GM12878 (cell line): ENCODE results near the gene ANGPTL4. TPM values are rescaled to one million over a fixed set of nuclear protein-coding genes. Genes with fewer than 3 reads are reported as not detected.

ENCODE experiments used
- ATAC-seq: fragments of 200-7000 bp; cut with Tn5 transposase; 3 replicates; pipeline ENCODE4 v1.9.1; 2020; ENCODE audit warnings: mild to moderate bottlenecking, moderate library complexity
- BruUV-seq: library from RNA; stranded (reverse); fragments of 400-500 nt; replicated peaks from 2 replicates; lab custom pipeline; 2021; lab: Mats Ljungman, UMichigan
- CTCF ChIA-PET: fragments of 300-600 bp; sonication (Branson Sonifier 250); formaldehyde crosslinking; extraction: SDS; loops from one replicate; lab custom pipeline; 2021; ENCODE audit warnings: inconsistent platforms; lab: Yijun Ruan, JAX
- POLR2A ChIA-PET: fragments of 350-600 bp; formaldehyde crosslinking; extraction: SDS; loops from one replicate; lab custom pipeline; 2021; ENCODE audit warnings: inconsistent platforms; lab: Charles Lee
- RAD21 ChIA-PET: fragments of 300-600 bp; sonication (Branson Sonifier 250); formaldehyde crosslinking; loops from one replicate; lab custom pipeline; 2023; ENCODE audit warnings: antibody characterized with exemption; ENCODE audit not compliant: unreplicated experiment; lab: Charles Lee
- SMC1A ChIA-PET: fragments of 300-600 bp; sonication (Branson Sonifier 250); formaldehyde crosslinking; loops from one replicate; lab custom pipeline; 2023; ENCODE audit not compliant: unreplicated experiment, uncharacterized antibody; lab: Charles Lee
- DNase-seq: peaks from one replicate; pipeline ENCODE4 v3.0.0-alpha.2; 2011; ENCODE audit warnings: low read depth, low spot score
- FAIRE-seq: peaks from 3 replicates; lab custom pipeline; 2011; peaks lifted over from hg19 to GRCh38; lab: Jason Lieb, UNC
- H2AFZ ChIP-seq: 2 replicates; pipeline ENCODE4 v1.6.0; 2011; ENCODE audit warnings: low read depth, low read length, control low read depth; ENCODE audit not compliant: control insufficient read depth
- H3K27ac ChIP-seq: 2 replicates; pipeline ENCODE4 v1.5.1; 2011; ENCODE audit warnings: control low read depth; ENCODE audit not compliant: control insufficient read depth, insufficient read depth
- H3K27me3 ChIP-seq, 2 experiments: replicated peaks in 1 of 2; 2 replicates each; pipeline versions ENCODE4 v1.6.0 to v1.6.1; 2011; ENCODE audit warnings: low read length in 1 of 2; ENCODE audit not compliant: control insufficient read depth in 2 of 2, insufficient read depth in 2 of 2
- H3K36me3 ChIP-seq, 2 experiments: 2 replicates each; pipeline ENCODE4 v1.5.1; 2011; ENCODE audit warnings: low read length in 1 of 2; ENCODE audit not compliant: control insufficient read depth in 2 of 2, insufficient read depth in 2 of 2
- H3K4me1 ChIP-seq: 2 replicates; pipeline ENCODE4 v1.6.1; 2011; ENCODE audit warnings: mild to moderate bottlenecking, low read length, moderate library complexity, mixed read lengths; ENCODE audit not compliant: control insufficient read depth, insufficient read depth
- H3K4me2 ChIP-seq: 2 replicates; pipeline ENCODE4 v1.6.0; 2011; ENCODE audit warnings: control low read depth; ENCODE audit not compliant: control insufficient read depth, insufficient read depth
- H3K4me3 ChIP-seq: fragments of 200-600 bp; sonication (generic); 2 replicates; pipeline ENCODE4 v1.5.1; 2016
- H3K79me2 ChIP-seq: 2 replicates; pipeline ENCODE4 v1.6.0; 2011; ENCODE audit warnings: low read length; ENCODE audit not compliant: control insufficient read depth, insufficient read depth
- H3K9ac ChIP-seq: 2 replicates; pipeline ENCODE4 v1.8.0; 2011; ENCODE audit warnings: low read length, control low read depth, mixed read lengths; ENCODE audit not compliant: control insufficient read depth, insufficient read depth
- H3K9me3 ChIP-seq: replicated peaks from 3 replicates; pipeline ENCODE4 v1.5.1; 2011; ENCODE audit warnings: mild to moderate bottlenecking, low read length; ENCODE audit not compliant: control insufficient read depth, insufficient read depth
- H4K20me1 ChIP-seq: 2 replicates; pipeline ENCODE4 v1.6.0; 2011; ENCODE audit not compliant: control insufficient read depth, insufficient read depth
- BCLAF1 ChIP-seq: fragments of 450-650 bp; IDR thresholded peaks from 2 replicates; pipeline ENCODE4 v1.6.1; 2017; ENCODE audit warnings: antibody characterized with exemption, mild to moderate bottlenecking, moderate library complexity
- CBX3 ChIP-seq: fragments of 200-600 bp; sonication (generic); IDR thresholded peaks from 2 replicates; pipeline ENCODE4 v1.6.1; 2016; ENCODE audit warnings: low read depth, borderline replicate concordance
- CHD4 ChIP-seq: fragments of 200-600 bp; sonication (generic); IDR thresholded peaks from 2 replicates; pipeline ENCODE4 v1.6.1; 2016; ENCODE audit warnings: mild to moderate bottlenecking
- CREB1 ChIP-seq: IDR thresholded peaks from 2 replicates; pipeline ENCODE4 v1.6.1; 2012; ENCODE audit warnings: low read depth, mild to moderate bottlenecking, inconsistent platforms
- ELK1 ChIP-seq: IDR thresholded peaks from 2 replicates; pipeline ENCODE4 v1.6.1; 2012; ENCODE audit warnings: low read depth, low read length, improper control_type of control experiment
- ESRRA ChIP-seq: IDR thresholded peaks from 2 replicates; pipeline ENCODE4 v1.6.1; 2012; ENCODE audit warnings: mild to moderate bottlenecking, low read length, improper control_type of control experiment
- HDGF ChIP-seq: fragments of 450-650 bp; IDR thresholded peaks from 2 replicates; pipeline ENCODE4 v1.6.1; 2016; ENCODE audit warnings: antibody characterized with exemption
- NFYB ChIP-seq: IDR thresholded peaks from 2 replicates; pipeline ENCODE4 v1.6.1; 2011; ENCODE audit warnings: low read depth, mild to moderate bottlenecking, low read length, improper control_type of control experiment, moderate library complexity; ENCODE audit not compliant: insufficient read depth
- NR2C1 ChIP-seq: fragments of 450-650 bp; IDR thresholded peaks from 2 replicates; pipeline ENCODE4 v1.6.1; 2017; ENCODE audit warnings: antibody characterized with exemption, mild to moderate bottlenecking, moderate library complexity
- RFX5 ChIP-seq: IDR thresholded peaks from 2 replicates; pipeline ENCODE4 v1.6.1; 2011; ENCODE audit warnings: low read depth, low read length, improper control_type of control experiment
- ZNF217 ChIP-seq: fragments of 450-650 bp; IDR thresholded peaks from 2 replicates; pipeline ENCODE4 v1.6.1; 2017; ENCODE audit warnings: antibody characterized with exemption, mild to moderate bottlenecking
- WGBS: methylation state at CpG from one replicate; pipeline ENCODE4 v1.1.6; 2016; ENCODE audit warnings: low lambda C conversion rate; ENCODE audit not compliant: insufficient replicate concordance, insufficient coverage; ENCODE audit errors: missing lambda C conversion rate; 5-methylcytosine and 5-hydroxymethylcytosine counted together
- in situ Hi-C: fragments of 300-500 bp; cut with MboI; formaldehyde crosslinking; loops from 9 replicates; pipeline ENCODE4 v1.14.3; 2018; ENCODE audit warnings: mixed read lengths
- intact Hi-C: fragments of 100-400 bp; cut with micrococcal nuclease; formaldehyde crosslinking; loops from one replicate; pipeline ENCODE4 v1.14.2; 2022; ENCODE audit not compliant: unreplicated experiment
- polyA plus RNA-seq, 11 experiments: library from polyadenylated mRNA; depleted of rRNA in 4 of 11; unstranded in 6 of 11; stranded (reverse) in 5 of 11; fragments of >200 nt; fragmentation: Nextera tagmentation in 4 of 11; fragmentation: Illumina TruSeq in 1 of 11; extraction: Ambion mirVana in 4 of 11; extraction: Trizol in 1 of 11; gene quantifications; 1 replicate in 1 of 11; 2 replicates in 10 of 11; pipeline versions ENCODE4 v1.2.1 to v1.2.3, GENCODE V29; 2011 to 2016; ENCODE audit warnings: inconsistent platforms in 2 of 11, missing spikeins in 2 of 11, low read depth in 1 of 11
- total RNA-seq, 4 experiments: library from RNA; depleted of rRNA in 3 of 4; stranded (reverse); fragments of >200 nt in 3 of 4; fragmentation: Illumina TruSeq in 1 of 4; extraction: Trizol in 1 of 4; gene quantifications; 2 replicates each; pipeline versions ENCODE4 v1.2.1 to v1.2.3, GENCODE V29; 2013 to 2021
- TF ChIP-seq, protein P1 (sequence below): fragments of 450-650 bp; conservative IDR thresholded peaks from 2 replicates; pipeline ENCODE4 v1.6.1; 2017; ENCODE audit warnings: mild to moderate bottlenecking, moderate library complexity
- TF ChIP-seq, protein P2 (sequence below): fragments of 450-650 bp; formaldehyde crosslinking; IDR thresholded peaks from 2 replicates; pipeline ENCODE4 v1.4.0; 2020; ENCODE audit warnings: mild to moderate bottlenecking, moderate library complexity

ANGPTL4 gene
- total and polyA plus RNA-seq, 10 of the 15 experiments (the other 5 are each of a cell fraction or from before 2014, with no cell fraction given) = 0.45 TPM; not detected in 9

- WGBS = 1% methylated on average over 20 of the region's 28 CpGs
- TF ChIP-seq ZNF217 (no peak), BCLAF1 (no peak), ESRRA (no peak), RFX5 (0 out of 2 replicates have a peak, but pooled peaks have one; percentile 25), NR2C1 (no peak), CBX3 (no peak), CREB1 (0 out of 2 replicates have a peak, but pooled peaks have one; percentile 34), ELK1 (no peak), CHD4 (no peak), HDGF (peak; percentile 65; the same call in 1 of the 2 replicates), NFYB (0 out of 2 replicates have a peak, but pooled peaks have one; percentile 33)
- TF ChIP-seq, protein P1, sequence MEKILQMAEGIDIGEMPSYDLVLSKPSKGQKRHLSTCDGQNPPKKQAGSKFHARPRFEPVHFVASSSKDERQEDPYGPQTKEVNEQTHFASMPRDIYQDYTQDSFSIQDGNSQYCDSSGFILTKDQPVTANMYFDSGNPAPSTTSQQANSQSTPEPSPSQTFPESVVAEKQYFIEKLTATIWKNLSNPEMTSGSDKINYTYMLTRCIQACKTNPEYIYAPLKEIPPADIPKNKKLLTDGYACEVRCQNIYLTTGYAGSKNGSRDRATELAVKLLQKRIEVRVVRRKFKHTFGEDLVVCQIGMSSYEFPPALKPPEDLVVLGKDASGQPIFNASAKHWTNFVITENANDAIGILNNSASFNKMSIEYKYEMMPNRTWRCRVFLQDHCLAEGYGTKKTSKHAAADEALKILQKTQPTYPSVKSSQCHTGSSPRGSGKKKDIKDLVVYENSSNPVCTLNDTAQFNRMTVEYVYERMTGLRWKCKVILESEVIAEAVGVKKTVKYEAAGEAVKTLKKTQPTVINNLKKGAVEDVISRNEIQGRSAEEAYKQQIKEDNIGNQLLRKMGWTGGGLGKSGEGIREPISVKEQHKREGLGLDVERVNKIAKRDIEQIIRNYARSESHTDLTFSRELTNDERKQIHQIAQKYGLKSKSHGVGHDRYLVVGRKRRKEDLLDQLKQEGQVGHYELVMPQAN = no peak
- TF ChIP-seq, protein P2, sequence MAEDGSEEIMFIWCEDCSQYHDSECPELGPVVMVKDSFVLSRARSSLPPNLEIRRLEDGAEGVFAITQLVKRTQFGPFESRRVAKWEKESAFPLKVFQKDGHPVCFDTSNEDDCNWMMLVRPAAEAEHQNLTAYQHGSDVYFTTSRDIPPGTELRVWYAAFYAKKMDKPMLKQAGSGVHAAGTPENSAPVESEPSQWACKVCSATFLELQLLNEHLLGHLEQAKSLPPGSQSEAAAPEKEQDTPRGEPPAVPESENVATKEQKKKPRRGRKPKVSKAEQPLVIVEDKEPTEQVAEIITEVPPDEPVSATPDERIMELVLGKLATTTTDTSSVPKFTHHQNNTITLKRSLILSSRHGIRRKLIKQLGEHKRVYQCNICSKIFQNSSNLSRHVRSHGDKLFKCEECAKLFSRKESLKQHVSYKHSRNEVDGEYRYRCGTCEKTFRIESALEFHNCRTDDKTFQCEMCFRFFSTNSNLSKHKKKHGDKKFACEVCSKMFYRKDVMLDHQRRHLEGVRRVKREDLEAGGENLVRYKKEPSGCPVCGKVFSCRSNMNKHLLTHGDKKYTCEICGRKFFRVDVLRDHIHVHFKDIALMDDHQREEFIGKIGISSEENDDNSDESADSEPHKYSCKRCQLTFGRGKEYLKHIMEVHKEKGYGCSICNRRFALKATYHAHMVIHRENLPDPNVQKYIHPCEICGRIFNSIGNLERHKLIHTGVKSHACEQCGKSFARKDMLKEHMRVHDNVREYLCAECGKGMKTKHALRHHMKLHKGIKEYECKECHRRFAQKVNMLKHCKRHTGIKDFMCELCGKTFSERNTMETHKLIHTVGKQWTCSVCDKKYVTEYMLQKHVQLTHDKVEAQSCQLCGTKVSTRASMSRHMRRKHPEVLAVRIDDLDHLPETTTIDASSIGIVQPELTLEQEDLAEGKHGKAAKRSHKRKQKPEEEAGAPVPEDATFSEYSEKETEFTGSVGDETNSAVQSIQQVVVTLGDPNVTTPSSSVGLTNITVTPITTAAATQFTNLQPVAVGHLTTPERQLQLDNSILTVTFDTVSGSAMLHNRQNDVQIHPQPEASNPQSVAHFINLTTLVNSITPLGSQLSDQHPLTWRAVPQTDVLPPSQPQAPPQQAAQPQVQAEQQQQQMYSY = no peak
These were observed 26.6 kb downstream of the ANGPTL4 start for GRCh38 chr19:8390617-8390981.

More at GRCh38 chr19:8390617-8390981, 26.6 kb downstream of the ANGPTL4 start:
- H3K9me3 ChIP-seq = no peaks in the 10 kb centered on the region; the same call in 2 of the 3 replicates
- H3K27ac ChIP-seq = peak overlapping the region; percentile 98
- H3K79me2 ChIP-seq = peaks cover 22% of the 10 kb centered on the region
- peak overlapping the region; percentile 93 for H3K4me2 ChIP-seq
- ChIA-PET SMC1A (interaction anchor here (0.8 kb wide), 1 partner anchor 23 kb away, joined by 3 read pairs; no protein-coding TSS in a partner anchor), RAD21 (interaction anchor here (0.6 to 1.6 kb wide), 5 partner anchors 23 to 181 kb away, joined by 3 to 5 read pairs (median 4); partner anchors contain the start of genes CERS4, MARCHF2 and ZNF414), POLR2A (interaction anchor here (0.5 to 3.0 kb wide), 9 partner anchors 9 to 447 kb away, joined by 3 to 11 read pairs (median 4); partner anchors contain the start of genes HNRNPM, MARCHF2, TIMM44 and ZNF414), CTCF (interaction anchor here (1.0 to 1.6 kb wide), 7 partner anchors 22 to 123 kb away, joined by 3 to 14 read pairs (median 4); partner anchors contain the start of genes MARCHF2 and ZNF414)
- peak; percentile 63 for DNase-seq
- H3K9ac ChIP-seq = peak overlapping the region; percentile 96
- peaks cover 11% of the 10 kb centered on the region for H3K4me1 ChIP-seq
- H3K27me3 ChIP-seq = no peaks in the 10 kb centered on the region
- no TSS peak for BruUV-seq
- H4K20me1 ChIP-seq = peaks cover 5% of the 10 kb centered on the region
- intact Hi-C loops (no loop called here), in situ Hi-C loops (no loop called here)
- peak overlapping the region; percentile 46 for H2AFZ ChIP-seq
- peak overlapping the region; percentile 70 for H3K4me3 ChIP-seq
- H3K36me3 ChIP-seq = peaks cover 0 to 3% of the 10 kb centered on the region in 2 experiments; a peak in 1 of 4 replicates
- no peak for FAIRE-seq
- ATAC-seq = peak; percentile 77
